Measurements from ENCODE around the gene RGS3. TPM values are rescaled to one million over a fixed set of nuclear protein-coding genes. Genes with fewer than 3 reads are reported as not detected.

The RGS3 gene
- total and polyA plus RNA-seq, 2 of the 13 experiments (the other 11 are each of a cell fraction or from before 2014, with no cell fraction given), result 17.1 to 28.8 TPM

GRCh38 chr9:113633782-113634595 lies 170.5 kb downstream of the RGS3 start (continued):
- peak; percentile 88 for TF ChIP-seq MNT (IDR thresholded peaks at IDR 0.05)
- TF ChIP-seq ZBTB20 (CRISPR knock-in tag; IDR thresholded peaks at IDR 0.05; ENCODE audit: borderline replicate concordance, low read depth), result peak; percentile 28; the same call in 1 of the 2 replicates
- peak; percentile 52; the same call in 1 of the 2 replicates for TF ChIP-seq TBX2 (CRISPR knock-in tag; IDR thresholded peaks at IDR 0.05; ENCODE audit: borderline replicate concordance)
- peak; percentile 60; the same call in 1 of the 2 replicates for TF ChIP-seq ZFP90 (CRISPR knock-in tag; IDR thresholded peaks at IDR 0.05; ENCODE audit: borderline replicate concordance)
- peak; percentile 61; the same call in 1 of the 2 replicates for TF ChIP-seq RFXAP (CRISPR knock-in tag; IDR thresholded peaks at IDR 0.05; ENCODE audit: borderline replicate concordance)
- TF ChIP-seq THAP11 (CRISPR knock-in tag; IDR thresholded peaks at IDR 0.05), result 0 out of 2 replicates have a peak, but pooled peaks have one; percentile 7
- TF ChIP-seq, protein P1, sequence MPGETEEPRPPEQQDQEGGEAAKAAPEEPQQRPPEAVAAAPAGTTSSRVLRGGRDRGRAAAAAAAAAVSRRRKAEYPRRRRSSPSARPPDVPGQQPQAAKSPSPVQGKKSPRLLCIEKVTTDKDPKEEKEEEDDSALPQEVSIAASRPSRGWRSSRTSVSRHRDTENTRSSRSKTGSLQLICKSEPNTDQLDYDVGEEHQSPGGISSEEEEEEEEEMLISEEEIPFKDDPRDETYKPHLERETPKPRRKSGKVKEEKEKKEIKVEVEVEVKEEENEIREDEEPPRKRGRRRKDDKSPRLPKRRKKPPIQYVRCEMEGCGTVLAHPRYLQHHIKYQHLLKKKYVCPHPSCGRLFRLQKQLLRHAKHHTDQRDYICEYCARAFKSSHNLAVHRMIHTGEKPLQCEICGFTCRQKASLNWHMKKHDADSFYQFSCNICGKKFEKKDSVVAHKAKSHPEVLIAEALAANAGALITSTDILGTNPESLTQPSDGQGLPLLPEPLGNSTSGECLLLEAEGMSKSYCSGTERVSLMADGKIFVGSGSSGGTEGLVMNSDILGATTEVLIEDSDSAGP (CRISPR knock-in tag; IDR thresholded peaks at IDR 0.05; ENCODE audit: borderline replicate concordance), result 0 out of 2 replicates have a peak, but pooled peaks have one; percentile 34
- 0 out of 2 replicates have a peak, but pooled peaks have one; percentile 47 for TF ChIP-seq MZF1 (CRISPR knock-in tag; IDR thresholded peaks at IDR 0.05; ENCODE audit: borderline replicate concordance)
- TF ChIP-seq SAP130 (CRISPR knock-in tag; IDR thresholded peaks at IDR 0.05; ENCODE audit: low read depth), result 0 out of 2 replicates have a peak, but pooled peaks have one; percentile 13
- TF ChIP-seq ZNF501 (CRISPR knock-in tag; IDR thresholded peaks at IDR 0.05), result 0 out of 2 replicates have a peak, but pooled peaks have one; percentile 57
- peak; percentile 50; the same call in 1 of the 2 replicates for TF ChIP-seq RELA (CRISPR knock-in tag; IDR thresholded peaks at IDR 0.05)
- peak; percentile 61; the same call in 1 of the 2 replicates for TF ChIP-seq ARNTL (CRISPR knock-in tag; IDR thresholded peaks at IDR 0.05)
- TF ChIP-seq TEAD3 (CRISPR knock-in tag; optimal IDR thresholded peaks at IDR 0.05; ENCODE audit: borderline replicate concordance), result peak; percentile 64
- TF ChIP-seq TOPORS (CRISPR knock-in tag; IDR thresholded peaks at IDR 0.05), result no peak
- TF ChIP-seq ZNF431 (CRISPR knock-in tag; IDR thresholded peaks at IDR 0.05; ENCODE audit: borderline replicate concordance, low read depth), result 0 out of 2 replicates have a peak, but pooled peaks have one; percentile 25
- peak; percentile 51; the same call in 1 of the 2 replicates for TF ChIP-seq ZNF788 (CRISPR knock-in tag; IDR thresholded peaks at IDR 0.05; ENCODE audit: borderline replicate concordance)
- no peak for TF ChIP-seq ZNF878 (CRISPR knock-in tag; IDR thresholded peaks at IDR 0.05)
- TF ChIP-seq GZF1 (CRISPR knock-in tag; IDR thresholded peaks at IDR 0.05), result peak; percentile 66; the same call in 1 of the 2 replicates
- no peak for TF ChIP-seq ZNF770 (CRISPR knock-in tag; IDR thresholded peaks at IDR 0.05)
- peak; percentile 23; the same call in 1 of the 2 replicates for TF ChIP-seq RXRA (CRISPR knock-in tag; IDR thresholded peaks at IDR 0.05)
- TF ChIP-seq, protein P2, sequence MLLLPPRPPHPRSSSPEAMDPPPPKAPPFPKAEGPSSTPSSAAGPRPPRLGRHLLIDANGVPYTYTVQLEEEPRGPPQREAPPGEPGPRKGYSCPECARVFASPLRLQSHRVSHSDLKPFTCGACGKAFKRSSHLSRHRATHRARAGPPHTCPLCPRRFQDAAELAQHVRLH (CRISPR knock-in tag; IDR thresholded peaks at IDR 0.05; ENCODE audit: borderline replicate concordance, low read depth), result peak; percentile 80; the same call in 1 of the 2 replicates
- peak; percentile 10; the same call in 1 of the 2 replicates for TF ChIP-seq HOXA3 (CRISPR knock-in tag; IDR thresholded peaks at IDR 0.05)
- peak; percentile 7; the same call in 1 of the 2 replicates for TF ChIP-seq GATAD2A (CRISPR knock-in tag; IDR thresholded peaks at IDR 0.05)
- 0 out of 2 replicates have a peak, but pooled peaks have one; percentile 62 for TF ChIP-seq ZNF546 (CRISPR knock-in tag; conservative IDR thresholded peaks at IDR 0.05)
